COR-L47 (cell line): ENCODE measurements around the gene PRCD.

Experiments used
- DNase-seq: peaks from one replicate; lab custom pipeline; 2025; lab: John Stamatoyannopoulos, UW

PRCD gene

GRCh38 chr17:76570877-76571471 is 31.1 kb downstream of the PRCD start:
- DNase-seq, result no peak

GRCh38 chr17:76572201-76572910 is 32.5 kb downstream of the PRCD start:
- DNase-seq, result no peak

- no peak for DNase-seq
Observed at GRCh38 chr17:76573096-76573495, 33.3 kb downstream of the PRCD start.

GRCh38 chr17:76574166-76574565 is 34.3 kb downstream of the PRCD start:
- DNase-seq, result no peak

GRCh38 chr17:76575570-76575969 is 35.7 kb downstream of the PRCD start:
- no peak for DNase-seq

- no peak for DNase-seq
Observed at GRCh38 chr17:76576189-76576588, 36.3 kb downstream of the PRCD start.

GRCh38 chr17:76577876-76578275 is 38.0 kb downstream of the PRCD start:
- no peak for DNase-seq

GRCh38 chr17:76578376-76578775 is 38.5 kb downstream of the PRCD start:
- DNase-seq, result no peak

GRCh38 chr17:76579281-76579680 is 39.4 kb downstream of the PRCD start:
- DNase-seq, result no peak

- DNase-seq, result no peak
Observed at GRCh38 chr17:76581515-76581914, 41.7 kb downstream of the PRCD start.

- DNase-seq, result no peak
Observed at GRCh38 chr17:76582660-76583059, 42.8 kb downstream of the PRCD start.

GRCh38 chr17:76584427-76585032 is 44.7 kb downstream of the PRCD start:
- no peak for DNase-seq

GRCh38 chr17:76585033-76585648 is 45.3 kb downstream of the PRCD start:
- no peak for DNase-seq

- peak; percentile 38 for DNase-seq
Observed at GRCh38 chr17:76585649-76586593, 46.1 kb downstream of the PRCD start, which contains the start of gene ST6GALNAC2. TSS of gene ST6GALNAC2 (minus strand) at chr17:76585860. CDS start at chr17:76585808, 52 bp downstream.

- DNase-seq, result peak; percentile 29
Observed at GRCh38 chr17:76586741-76587487, 47.1 kb downstream of the PRCD start.

- no peak for DNase-seq
Observed at GRCh38 chr17:76588182-76588581, 48.3 kb downstream of the PRCD start.

GRCh38 chr17:76593384-76593826 is 53.6 kb downstream of the PRCD start:
- peak; percentile 37 for DNase-seq

GRCh38 chr17:76593959-76594358 is 54.1 kb downstream of the PRCD start:
- no peak for DNase-seq

- DNase-seq, result no peak
Observed at GRCh38 chr17:76594690-76595089, 54.8 kb downstream of the PRCD start.
